ENCODE measurements around the gene OPRD1. TPM values are rescaled to one million over a fixed set of nuclear protein-coding genes. Genes with fewer than 3 reads are reported as not detected.

OPRD1 gene
- polyA plus RNA-seq, 1 of the 3 experiments (the other 2 are of a cell fraction), result 0.07 TPM

GRCh38 chr1:28885472-28885877 is 73.5 kb downstream of the OPRD1 start:
- TF ChIP-seq RCOR1 (IDR thresholded peaks at IDR 0.05; ENCODE audit: low read length), result no peak
- TF ChIP-seq, protein P1, sequence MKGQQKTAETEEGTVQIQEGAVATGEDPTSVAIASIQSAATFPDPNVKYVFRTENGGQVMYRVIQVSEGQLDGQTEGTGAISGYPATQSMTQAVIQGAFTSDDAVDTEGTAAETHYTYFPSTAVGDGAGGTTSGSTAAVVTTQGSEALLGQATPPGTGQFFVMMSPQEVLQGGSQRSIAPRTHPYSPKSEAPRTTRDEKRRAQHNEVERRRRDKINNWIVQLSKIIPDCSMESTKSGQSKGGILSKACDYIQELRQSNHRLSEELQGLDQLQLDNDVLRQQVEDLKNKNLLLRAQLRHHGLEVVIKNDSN (IDR thresholded peaks at IDR 0.05; ENCODE audit: borderline replicate concordance, low read depth), result no peak
- no peak for TF ChIP-seq FOXM1 (IDR thresholded peaks at IDR 0.05; ENCODE audit: low read depth)
- TF ChIP-seq RAD21 (IDR thresholded peaks at IDR 0.05; ENCODE audit: low read length), result no peak
- no peak for TF ChIP-seq ELF1 (IDR thresholded peaks at IDR 0.05)
- TF ChIP-seq ZBTB33 (IDR thresholded peaks at IDR 0.05; ENCODE audit: borderline replicate concordance, low read depth), result no peak
- TF ChIP-seq FOXJ3 (CRISPR knock-in tag; IDR thresholded peaks at IDR 0.05), result no peak
- TF ChIP-seq TEAD4 (IDR thresholded peaks at IDR 0.05; ENCODE audit: borderline replicate concordance, insufficient read depth), result no peak
- TF ChIP-seq, protein P2, sequence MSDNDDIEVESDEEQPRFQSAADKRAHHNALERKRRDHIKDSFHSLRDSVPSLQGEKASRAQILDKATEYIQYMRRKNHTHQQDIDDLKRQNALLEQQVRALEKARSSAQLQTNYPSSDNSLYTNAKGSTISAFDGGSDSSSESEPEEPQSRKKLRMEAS (IDR thresholded peaks at IDR 0.05; ENCODE audit: low read depth), result no peak
- TF ChIP-seq, protein P3, sequence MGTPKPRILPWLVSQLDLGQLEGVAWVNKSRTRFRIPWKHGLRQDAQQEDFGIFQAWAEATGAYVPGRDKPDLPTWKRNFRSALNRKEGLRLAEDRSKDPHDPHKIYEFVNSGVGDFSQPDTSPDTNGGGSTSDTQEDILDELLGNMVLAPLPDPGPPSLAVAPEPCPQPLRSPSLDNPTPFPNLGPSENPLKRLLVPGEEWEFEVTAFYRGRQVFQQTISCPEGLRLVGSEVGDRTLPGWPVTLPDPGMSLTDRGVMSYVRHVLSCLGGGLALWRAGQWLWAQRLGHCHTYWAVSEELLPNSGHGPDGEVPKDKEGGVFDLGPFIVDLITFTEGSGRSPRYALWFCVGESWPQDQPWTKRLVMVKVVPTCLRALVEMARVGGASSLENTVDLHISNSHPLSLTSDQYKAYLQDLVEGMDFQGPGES (IDR thresholded peaks at IDR 0.05; ENCODE audit: low read depth, low read length), result no peak
- no peak for TF ChIP-seq TCF12 (IDR thresholded peaks at IDR 0.05)
- TF ChIP-seq REST (IDR thresholded peaks at IDR 0.05; ENCODE audit: low read depth, low read length), result no peak
- no peak for TF ChIP-seq FOSL2 (IDR thresholded peaks at IDR 0.05; ENCODE audit: borderline replicate concordance, low read depth)
- TF ChIP-seq, protein P4, sequence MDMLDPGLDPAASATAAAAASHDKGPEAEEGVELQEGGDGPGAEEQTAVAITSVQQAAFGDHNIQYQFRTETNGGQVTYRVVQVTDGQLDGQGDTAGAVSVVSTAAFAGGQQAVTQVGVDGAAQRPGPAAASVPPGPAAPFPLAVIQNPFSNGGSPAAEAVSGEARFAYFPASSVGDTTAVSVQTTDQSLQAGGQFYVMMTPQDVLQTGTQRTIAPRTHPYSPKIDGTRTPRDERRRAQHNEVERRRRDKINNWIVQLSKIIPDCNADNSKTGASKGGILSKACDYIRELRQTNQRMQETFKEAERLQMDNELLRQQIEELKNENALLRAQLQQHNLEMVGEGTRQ (IDR thresholded peaks at IDR 0.05; ENCODE audit: borderline replicate concordance, low read depth, low read length), result no peak
- no peak for TF ChIP-seq YY1 (IDR thresholded peaks at IDR 0.05; ENCODE audit: low read depth)
- TF ChIP-seq JUND (IDR thresholded peaks at IDR 0.05), result no peak
- TF ChIP-seq GABPA (IDR thresholded peaks at IDR 0.05; ENCODE audit: low read depth), result no peak
- no peak for TF ChIP-seq NFIC (IDR thresholded peaks at IDR 0.05; ENCODE audit: borderline replicate concordance)
- no peak for TF ChIP-seq MXI1 (IDR thresholded peaks at IDR 0.05; ENCODE audit: low read depth, low read length)
- no peak overlapping the region for H3K9ac ChIP-seq
- H3K27ac ChIP-seq (ENCODE audit: low read depth in 2 of 2, low read length in 1 of 2), result no peak overlapping the region
- ChIA-PET CTCF (interaction anchor here (0.9 to 22.5 kb wide), 9 partner anchors 9 to 317 kb away, joined by 3 to 894 read pairs (median 6); partner anchors contain the start of genes RNU11 and SRSF4), POLR2A (interaction anchor here (0.6 to 0.9 kb wide), 3 partner anchors 175 to 331 kb away, joined by 3 to 4 read pairs (median 4); partner anchors contain the start of gene SRSF4)
- no peaks in the 10 kb centered on the region for H3K36me3 ChIP-seq (replicated peaks in 1 of 2; ENCODE audit: control insufficient read depth in 1 of 2, insufficient read depth in 2 of 2, low read length in 1 of 2)
- H2AFZ ChIP-seq (ENCODE audit: low read depth), result peak overlapping the region; percentile 23; the same call in 1 of the 2 replicates
- no peaks in the 10 kb centered on the region for H3K79me2 ChIP-seq (ENCODE audit: insufficient read depth)
- no peaks in the 10 kb centered on the region for H4K20me1 ChIP-seq (ENCODE audit: insufficient read depth)
- H3K27me3 ChIP-seq (ENCODE audit: insufficient read depth), result no peaks in the 10 kb centered on the region
- WGBS (ENCODE audit: low lambda C conversion rate), result 93% methylated on average over 7 of the region's 7 CpGs
- no peak for DNase-seq
- peaks cover 18 to 34% of the 10 kb centered on the region in 2 experiments; a peak in 2 of 4 replicates for H3K4me1 ChIP-seq (ENCODE audit: control insufficient read depth in 1 of 2, insufficient read depth in 2 of 2, low read depth in 1 of 2, low read length in 1 of 2)
- H3K4me3 ChIP-seq (ENCODE audit: low read depth in 2 of 2, low read length in 1 of 2), result no peak overlapping the region
- no peaks in the 10 kb centered on the region for H3K9me3 ChIP-seq
- H3K9me2 ChIP-seq, result no peaks in the 10 kb centered on the region
- no peak overlapping the region for H3K4me2 ChIP-seq
- H3F3A ChIP-seq (replicated peaks; ENCODE audit: insufficient read depth), result peaks cover 10% of the 10 kb centered on the region
